ENCODE measurements around the gene PPP6C. TPM values are rescaled to one million over a fixed set of nuclear protein-coding genes. Genes with fewer than 3 reads are reported as not detected.
A peak's percentile ranks its signal among the peaks of the same experiment; 100 is the strongest.

PPP6C gene
- total and polyA plus RNA-seq, 2 of the 13 experiments (the other 11 are each of a cell fraction or from before 2014, with no cell fraction given): 18.5 to 20.9 TPM

GRCh38 chr9:125200216-125201047 lies 10.8 kb upstream of the PPP6C start, which contains the start of gene RABEPK (continued):
- TF ChIP-seq HNF1A (IDR thresholded peaks at IDR 0.05; ENCODE audit: low read depth) (no peak), HNF1A (CRISPR knock-in tag; IDR thresholded peaks at IDR 0.05; ENCODE audit: borderline replicate concordance) (peak; percentile 51; the same call in 1 of the 2 replicates), GMEB1 (CRISPR knock-in tag; IDR thresholded peaks at IDR 0.05; ENCODE audit: borderline replicate concordance) (peak; percentile 65; the same call in 1 of the 2 replicates), ZSCAN22 (CRISPR knock-in tag; IDR thresholded peaks at IDR 0.05) (no peak), ARNTL (CRISPR knock-in tag; IDR thresholded peaks at IDR 0.05) (peak; percentile 63; the same call in 1 of the 2 replicates), CENPBD1 (CRISPR knock-in tag; IDR thresholded peaks at IDR 0.05; ENCODE audit: borderline replicate concordance, low read depth) (0 out of 2 replicates have a peak, but pooled peaks have one; percentile 56), ZGPAT (CRISPR knock-in tag; IDR thresholded peaks at IDR 0.05) (peak; percentile 71), MXD3 (CRISPR knock-in tag; IDR thresholded peaks at IDR 0.05) (peak; percentile 80), TEAD3 (CRISPR knock-in tag; optimal IDR thresholded peaks at IDR 0.05; ENCODE audit: borderline replicate concordance) (peak; percentile 8), HES4 (CRISPR knock-in tag; IDR thresholded peaks at IDR 0.05; ENCODE audit: borderline replicate concordance) (no peak), ZNF550 (CRISPR knock-in tag; IDR thresholded peaks at IDR 0.05; ENCODE audit: borderline replicate concordance) (no peak), YEATS2 (CRISPR knock-in tag; IDR thresholded peaks at IDR 0.05; ENCODE audit: borderline replicate concordance) (peak; percentile 52; the same call in 1 of the 2 replicates), FOXK1 (CRISPR knock-in tag; IDR thresholded peaks at IDR 0.05; ENCODE audit: borderline replicate concordance, low read depth) (peak; percentile 29; the same call in 1 of the 2 replicates), ERF (CRISPR knock-in tag; IDR thresholded peaks at IDR 0.05) (peak; percentile 69; the same call in 1 of the 2 replicates), STAT5B (CRISPR knock-in tag; IDR thresholded peaks at IDR 0.05) (0 out of 2 replicates have a peak, but pooled peaks have one; percentile 14), ZNF761 (CRISPR knock-in tag; conservative IDR thresholded peaks at IDR 0.05) (peak; percentile 13; the same call in 1 of the 2 replicates), ZNF773 (CRISPR knock-in tag; IDR thresholded peaks at IDR 0.05; ENCODE audit: borderline replicate concordance) (no peak), ZNF570 (CRISPR knock-in tag; IDR thresholded peaks at IDR 0.05; ENCODE audit: borderline replicate concordance) (no peak), SETDB1 (CRISPR knock-in tag; IDR thresholded peaks at IDR 0.05; ENCODE audit: borderline replicate concordance) (no peak), ZSCAN30 (CRISPR knock-in tag; IDR thresholded peaks at IDR 0.05) (peak; percentile 91; the same call in 1 of the 2 replicates)
